ENCODE measurements around the gene MRPL20.
"Not testable (repeated sequence)": the region's sequence is repeated elsewhere in the genome, so short reads cannot be mapped to it uniquely, and the experiment has no call there.

MRPL20 gene

DNA sequence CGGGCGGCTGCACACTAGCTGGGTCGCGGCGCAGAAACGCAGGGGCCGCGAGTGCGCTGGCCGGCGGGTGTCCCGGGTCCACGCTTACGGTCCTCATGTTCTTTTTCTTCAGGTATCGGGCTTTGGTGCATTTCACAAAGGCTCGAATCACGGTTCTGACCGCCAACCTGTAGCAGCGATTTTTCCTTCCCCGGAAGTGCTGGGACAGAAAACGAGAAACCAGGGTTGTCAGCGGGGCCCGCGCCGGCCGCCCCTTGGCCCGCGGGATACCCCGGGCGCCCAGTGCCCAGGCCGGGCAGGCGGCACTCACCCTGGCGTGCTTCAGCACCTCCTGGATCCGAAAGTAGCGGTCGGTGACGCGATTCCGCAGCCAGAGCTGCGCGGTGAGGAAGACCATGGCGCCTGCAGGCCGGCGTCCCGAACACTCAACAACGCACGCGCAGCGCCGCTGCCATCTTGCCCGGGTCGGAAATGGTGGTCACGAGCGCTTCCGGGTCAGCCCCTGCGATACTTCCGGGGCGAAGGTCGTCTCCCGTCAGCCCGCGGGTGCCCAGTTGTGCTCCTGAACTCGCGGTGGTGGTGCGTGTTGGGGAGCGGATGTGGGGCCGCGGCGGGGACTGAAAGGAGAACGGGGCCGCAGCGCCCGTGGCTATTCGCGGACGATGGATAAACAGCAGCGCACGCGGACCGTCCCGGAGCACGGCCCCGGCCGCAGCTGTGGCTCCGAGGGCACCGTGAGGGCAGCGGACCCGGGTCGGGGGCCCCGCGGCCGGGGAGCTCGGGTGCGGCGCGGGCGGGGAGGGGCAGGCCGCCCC is at the start of gene MRPL20:
Gene MRPL20 (minus strand): TSS at position 473 of the 815 bp plus-strand sequence. CDS start 76 bp downstream, at position 397.
- DNase-seq (ENCODE audit: low spot score) = peak; percentile 93

DNA sequence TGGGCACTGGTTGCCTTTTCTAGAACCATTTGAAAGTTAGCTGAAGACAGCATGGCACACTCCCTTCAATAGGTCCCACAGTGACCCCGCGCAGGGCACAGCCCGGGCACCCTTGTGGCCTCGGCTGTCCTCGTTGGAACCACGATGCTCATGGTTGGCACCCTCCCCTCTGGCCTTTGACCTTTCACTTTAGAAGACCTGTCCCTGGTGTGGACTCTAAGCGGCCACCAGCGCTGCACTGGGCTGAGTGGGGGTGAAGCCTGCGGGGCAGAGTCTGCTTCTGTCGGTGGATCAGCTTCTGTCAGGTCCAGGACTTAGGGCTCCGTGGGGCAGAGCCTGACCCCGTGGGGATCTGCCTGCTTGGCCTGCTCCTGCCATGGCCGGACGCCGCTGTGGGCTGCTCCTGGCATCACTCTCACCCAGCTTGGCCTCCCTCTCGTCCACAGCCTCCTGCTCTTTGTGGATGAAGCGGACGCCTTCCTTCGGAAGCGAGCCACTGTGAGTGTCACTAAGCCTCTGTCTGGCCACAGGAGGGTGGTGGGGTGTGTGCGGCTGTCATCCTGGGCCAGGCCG is 49.7 kb upstream of the MRPL20 start:
- not testable (repeated sequence) for DNase-seq (ENCODE audit: low spot score)

DNA sequence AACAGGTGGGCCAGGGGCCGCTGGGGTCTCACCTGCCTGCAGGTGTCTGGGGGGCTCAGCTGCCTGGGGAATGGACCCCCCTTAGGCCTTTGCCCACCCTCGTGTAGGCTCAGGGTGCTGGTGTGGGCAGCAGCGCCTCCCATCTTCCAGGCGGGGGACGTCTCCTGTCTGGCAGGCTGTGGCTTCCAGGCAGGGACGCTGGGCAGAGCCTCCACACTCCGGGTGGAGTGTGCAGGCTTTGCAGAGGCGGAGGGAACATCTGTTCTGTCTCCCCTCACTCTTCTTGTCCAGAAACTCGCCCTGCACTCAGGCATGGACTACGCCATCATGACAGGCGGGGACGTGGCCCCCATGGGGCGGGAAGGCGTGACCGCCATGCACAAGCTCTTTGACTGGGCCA is 48.8 kb upstream of the MRPL20 start:
- DNase-seq (ENCODE audit: low spot score) = not testable (repeated sequence)

DNA sequence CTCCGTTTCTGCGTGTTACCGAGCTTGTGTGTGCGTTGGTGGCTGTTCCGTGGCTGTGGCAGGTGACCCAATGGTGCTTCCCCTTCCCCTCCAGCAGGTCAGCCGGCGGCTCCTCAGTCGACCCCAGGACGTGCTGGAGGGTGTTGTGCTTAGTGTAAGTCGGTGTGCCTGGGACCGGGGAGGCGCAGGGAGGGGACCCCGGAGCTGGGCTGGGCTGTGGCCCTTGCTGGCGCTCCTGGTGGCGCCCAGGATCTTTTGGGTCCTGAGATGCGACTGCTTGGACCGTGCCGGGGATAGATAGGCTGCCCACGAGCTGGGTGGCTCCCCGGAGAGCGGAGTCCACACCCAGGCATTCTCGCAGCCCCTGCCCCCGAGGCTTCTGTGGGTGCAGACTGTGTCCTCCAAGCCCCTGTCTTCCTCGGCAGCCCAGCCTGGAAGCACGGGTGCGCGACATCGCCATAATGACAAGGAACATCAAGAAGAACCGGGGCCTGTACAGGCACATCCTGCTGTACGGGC is 48.3 kb upstream of the MRPL20 start:
- no peak for DNase-seq (ENCODE audit: low spot score)

DNA sequence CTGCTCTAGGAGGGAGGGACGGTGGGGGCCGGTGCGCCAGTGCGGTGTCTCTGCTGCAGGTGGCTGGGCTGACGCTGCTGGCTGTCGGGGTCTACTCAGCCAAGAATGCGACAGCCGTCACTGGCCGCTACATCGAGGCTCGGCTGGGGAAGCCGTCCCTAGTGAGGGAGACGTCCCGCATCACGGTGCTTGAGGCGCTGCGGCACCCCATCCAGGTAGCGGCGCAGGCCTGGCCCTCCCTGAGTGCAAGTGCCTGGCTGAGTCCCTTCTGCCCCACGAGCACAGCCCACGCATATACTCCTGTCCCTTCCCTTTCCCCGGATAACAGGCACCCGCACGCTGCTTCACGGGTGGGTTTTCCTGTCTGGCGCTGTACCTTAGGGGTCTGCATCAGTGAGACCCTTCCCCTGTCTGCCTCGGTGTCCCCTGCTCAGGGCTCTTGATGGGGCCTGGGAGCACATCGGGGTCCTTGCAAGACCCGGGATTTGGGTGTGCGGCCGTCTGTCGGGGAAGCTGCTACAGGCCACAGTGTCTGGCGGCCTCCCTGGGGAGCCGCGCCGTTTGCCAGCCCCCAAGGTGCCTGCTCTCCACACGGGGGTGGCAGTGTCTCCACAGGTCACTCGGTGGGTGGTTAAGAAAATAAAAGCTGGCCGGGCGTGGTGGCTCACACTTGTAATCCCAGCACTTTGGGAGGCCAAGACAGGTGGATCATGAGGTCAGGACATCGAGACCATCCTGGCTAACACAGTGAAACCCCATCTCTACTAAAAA is 47.4 kb upstream of the MRPL20 start:
- not testable (repeated sequence) for DNase-seq (ENCODE audit: low spot score)

DNA sequence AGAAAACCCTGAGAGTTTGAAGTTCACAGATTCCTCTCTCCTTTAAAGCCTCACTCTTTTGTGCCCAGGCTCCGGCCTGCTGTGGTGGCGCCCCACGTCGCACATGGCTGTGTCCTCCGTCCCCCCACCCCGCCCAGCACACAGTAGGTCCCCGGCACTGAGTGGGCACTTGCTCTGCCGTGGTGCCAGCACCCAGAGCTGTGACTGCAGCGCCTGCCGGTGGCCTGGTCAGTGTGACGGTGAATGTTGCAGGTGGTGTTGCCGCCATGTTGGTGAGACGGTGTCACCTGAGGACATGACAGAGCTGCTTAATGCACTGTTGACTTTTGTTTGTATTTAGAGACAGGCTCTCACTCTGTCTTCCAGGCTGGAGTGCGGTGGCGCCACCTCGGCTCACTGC is 45.8 kb upstream of the MRPL20 start:
- no peak for DNase-seq (ENCODE audit: low spot score)

DNA sequence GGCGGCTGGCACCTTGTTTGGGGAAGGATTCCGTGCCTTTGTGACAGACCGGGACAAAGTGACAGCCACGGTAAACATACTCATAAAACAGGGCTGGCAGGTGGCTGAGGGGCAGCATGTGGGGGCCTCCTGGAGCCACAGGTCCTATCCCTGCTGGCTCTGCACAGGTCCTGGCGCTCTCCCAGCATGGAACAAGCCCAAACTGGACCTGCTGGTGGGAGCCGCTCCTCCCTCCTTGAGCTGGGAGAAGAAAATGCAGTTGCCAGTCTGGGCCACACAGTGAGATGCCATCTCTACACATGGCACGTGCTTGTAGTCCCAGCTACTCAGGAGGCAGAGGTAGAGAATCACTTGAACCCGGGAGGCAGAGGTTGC is 45.3 kb upstream of the MRPL20 start:
- not testable (repeated sequence) for DNase-seq (ENCODE audit: low spot score)

DNA sequence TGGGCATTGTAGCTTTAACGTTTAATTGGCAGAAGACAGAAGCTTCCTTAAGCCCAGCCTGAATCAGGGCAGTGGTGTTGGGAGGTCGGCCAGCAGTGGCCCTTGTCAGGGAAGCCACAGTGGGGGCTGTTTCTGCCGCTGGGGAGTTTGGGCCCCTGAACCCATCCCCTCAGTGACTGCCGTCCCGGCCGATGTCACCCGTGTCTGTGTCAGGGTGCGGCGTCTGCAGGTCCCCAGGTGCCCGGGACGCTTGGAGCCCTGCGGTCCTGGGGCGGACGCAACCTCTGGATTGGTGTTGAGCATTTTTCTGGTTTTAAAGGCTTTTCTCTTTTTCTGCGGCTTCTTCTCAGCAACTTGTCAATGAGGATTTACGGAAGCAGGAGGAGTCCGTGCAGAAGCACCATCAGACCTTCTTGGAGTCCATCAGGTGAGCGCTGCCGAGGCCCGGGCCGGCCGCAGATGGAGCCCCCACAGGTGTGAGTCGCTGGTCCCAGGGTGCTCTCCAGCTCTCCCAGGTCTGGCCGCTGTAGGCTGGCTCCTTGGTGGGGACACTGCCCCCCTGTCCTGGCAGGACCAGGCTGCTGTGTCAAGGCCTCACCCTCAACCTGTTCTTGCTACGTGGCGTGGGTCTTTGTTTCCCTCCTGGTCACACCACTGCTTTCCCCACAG is 44.7 kb upstream of the MRPL20 start:
- DNase-seq (ENCODE audit: low spot score) = no peak

DNA sequence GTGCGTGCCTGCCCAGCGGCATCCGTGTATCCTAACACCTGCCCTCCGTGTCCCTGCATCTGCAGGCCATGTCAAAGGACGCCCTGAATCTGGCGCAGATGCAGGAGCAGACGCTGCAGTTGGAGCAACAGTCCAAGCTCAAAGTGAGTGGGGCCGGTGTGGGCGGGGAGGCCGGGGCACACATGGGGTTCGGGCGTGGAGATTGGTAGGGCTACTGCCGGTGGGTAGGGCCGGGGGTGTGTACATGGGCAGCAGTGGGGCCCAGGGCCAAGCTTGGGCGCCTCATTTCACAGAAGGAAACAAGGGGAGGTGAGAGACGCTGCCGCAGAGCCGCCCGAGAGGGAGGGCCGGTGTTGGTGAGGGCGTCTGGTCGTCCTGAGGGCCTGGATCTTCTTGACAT is 43.5 kb upstream of the MRPL20 start:
- not testable (repeated sequence) for DNase-seq (ENCODE audit: low spot score)

DNA sequence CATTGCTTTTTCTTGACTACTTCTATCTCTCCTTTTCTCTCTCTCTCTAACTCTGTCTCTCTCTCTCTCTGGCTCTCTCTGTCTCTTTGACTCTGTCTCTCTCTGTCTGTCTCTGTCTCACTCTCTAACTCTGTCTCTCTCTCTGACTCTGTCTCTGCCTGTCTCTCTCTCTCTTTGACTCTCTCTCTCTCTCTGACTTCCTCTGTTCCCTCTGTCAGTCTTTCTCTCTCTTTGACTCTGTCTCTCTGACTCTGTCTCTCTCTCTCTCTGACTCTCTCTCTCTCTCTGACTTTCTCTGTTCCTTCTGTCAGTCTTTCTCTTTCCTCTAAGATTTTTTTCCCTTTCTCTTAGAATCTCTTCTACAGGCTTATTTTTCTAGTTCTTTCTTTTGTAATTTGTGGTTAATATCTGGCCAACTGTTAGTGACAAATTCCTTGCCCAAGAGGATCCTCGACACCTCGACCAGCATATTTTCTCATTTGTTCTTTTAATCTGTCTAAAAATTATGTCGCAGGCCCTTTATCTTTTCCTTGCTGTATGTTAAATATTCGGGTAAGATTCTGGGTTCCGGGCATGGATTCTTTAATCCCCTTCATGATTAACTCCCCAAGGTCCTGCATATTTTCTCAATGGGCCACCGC is 42.1 kb upstream of the MRPL20 start, which contains the start of gene ATAD3C:
Gene ATAD3C (plus strand): TSS at position 591 of the 641 bp plus-strand sequence. CDS start 995 bp downstream, outside the sequence.
- no peak for DNase-seq (ENCODE audit: low spot score)

DNA sequence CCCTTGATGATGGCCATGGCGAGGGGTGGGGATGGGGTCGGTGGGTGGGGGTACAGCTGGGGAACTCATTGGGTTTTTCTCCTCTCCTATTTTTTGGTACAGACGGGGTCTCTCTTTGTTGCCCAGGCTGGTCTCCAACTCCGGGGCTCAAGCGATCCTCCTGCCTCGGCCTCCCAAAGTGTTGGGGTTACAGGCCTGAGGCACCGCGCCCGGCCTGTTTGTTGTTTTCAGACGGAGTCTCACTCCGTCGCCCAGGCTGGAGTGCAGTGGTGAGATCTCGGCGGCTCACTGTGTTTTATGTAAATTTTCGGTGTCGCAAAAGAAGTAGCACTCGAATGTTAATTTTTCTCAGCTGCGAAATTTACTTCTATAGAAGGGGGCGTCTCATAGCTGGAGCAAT is 39.5 kb upstream of the MRPL20 start:
- not testable (repeated sequence) for DNase-seq (ENCODE audit: low spot score)

DNA sequence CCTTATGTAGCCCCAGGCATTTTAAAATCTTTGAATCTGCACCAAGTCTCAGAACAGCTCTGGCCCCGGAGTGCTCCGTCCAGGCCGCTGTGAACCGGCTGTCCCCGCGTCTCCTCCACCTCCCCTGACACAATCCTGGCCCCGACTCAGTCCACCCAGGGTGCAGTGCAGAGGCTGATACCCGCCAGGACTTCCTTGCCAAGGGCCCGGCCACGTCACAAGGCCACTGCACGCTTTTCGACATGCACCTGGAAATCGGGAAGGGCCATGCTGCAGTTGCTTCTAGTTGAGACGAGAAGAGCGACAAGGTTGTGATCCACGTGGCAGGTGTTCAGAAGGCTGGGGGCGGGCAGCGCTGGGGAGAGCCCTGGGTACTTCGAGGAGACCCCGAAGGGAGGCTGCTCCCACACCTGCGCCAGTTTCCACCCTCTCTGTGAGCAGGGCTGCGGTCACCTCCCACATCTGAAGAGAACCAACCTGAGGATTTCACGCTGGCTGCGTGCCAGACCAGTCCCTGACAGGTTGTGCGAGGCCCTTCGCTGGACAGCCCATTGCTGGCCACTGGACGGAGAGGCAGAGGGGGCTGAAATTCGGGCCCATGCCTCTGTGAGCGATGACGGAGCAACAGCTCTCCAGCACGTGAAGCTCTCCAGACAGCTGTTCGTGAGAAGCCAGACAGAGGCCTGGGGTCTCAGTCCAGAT is 35.1 kb upstream of the MRPL20 start:
- DNase-seq (ENCODE audit: low spot score) = no peak

DNA sequence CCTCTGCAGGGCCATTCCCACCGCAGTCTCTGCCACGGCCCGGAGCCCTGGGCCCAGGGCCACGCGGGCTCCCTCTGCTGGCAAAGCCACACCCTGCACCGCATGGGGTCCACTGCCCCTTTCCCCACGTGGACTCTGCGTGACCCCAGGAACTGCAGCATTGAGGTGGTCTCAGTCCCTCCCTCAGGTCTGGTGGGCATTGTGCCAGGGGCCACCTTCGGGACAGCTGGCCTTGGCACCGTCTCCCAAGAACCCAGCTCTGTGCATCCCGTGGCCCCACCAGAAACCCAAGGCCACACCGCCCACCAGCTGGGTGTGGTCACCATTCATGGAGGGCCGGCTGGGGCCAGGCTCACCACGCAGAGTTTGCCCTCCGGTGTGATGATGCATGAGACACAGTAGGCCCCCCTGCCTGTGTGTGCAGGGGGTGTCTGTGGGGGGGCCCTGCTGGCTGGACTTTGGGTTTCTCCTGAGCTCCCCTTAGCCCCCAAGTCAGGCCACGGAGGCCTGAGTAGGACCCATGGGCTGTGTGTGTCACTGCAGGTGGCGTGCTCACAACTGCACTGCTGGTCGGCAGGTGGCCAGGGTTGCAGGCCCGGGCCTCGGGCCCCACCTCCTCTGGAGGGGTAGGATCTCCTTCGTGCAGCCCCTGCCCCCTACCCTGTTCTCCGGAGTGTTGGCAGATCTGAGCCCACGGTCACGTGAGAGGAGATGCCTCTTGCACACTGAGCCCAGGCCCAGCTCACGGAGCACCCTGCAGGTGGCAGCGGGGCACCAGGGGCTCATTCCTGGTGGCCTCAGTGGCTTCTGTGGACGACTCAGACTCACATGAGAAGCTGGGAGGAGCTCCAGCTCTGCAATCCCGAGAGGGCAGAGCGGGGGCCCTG is 34.2 kb upstream of the MRPL20 start:
- no peak for DNase-seq (ENCODE audit: low spot score)

DNA sequence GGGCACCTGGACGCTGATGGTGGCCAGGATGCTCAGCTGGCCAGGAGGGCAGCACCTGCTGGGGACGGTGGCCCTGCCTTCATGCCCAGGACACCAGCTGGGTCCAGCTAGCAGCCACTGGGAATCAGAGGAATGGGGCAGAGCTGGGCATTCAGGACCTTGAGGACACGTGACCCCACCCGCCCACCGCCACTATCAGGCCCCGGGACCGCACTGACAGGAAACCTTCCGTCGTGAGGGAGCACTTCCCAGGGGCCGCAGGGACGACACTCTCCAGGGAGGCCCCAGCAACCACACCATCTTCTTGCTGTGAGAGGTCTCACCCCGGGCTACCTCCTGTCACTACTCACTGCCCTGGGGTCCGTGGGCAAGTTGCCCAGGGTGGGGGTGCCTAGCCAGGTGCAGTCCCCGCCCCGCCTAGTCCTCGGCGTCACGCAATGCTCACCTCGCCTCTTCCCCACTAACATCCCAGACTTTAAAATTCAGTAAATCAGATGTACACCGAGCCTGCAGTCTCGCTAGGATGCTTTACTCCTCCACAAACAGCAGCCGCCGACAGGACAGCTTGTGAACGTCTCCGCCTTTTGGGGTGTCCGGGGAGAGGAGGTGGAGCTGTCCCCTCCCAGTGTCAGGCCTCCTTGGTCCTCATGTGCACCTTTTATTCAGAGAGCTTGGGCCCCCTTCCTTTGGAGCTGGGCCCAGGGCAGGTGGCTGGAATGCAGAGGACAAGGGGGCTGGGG is 33.3 kb upstream of the MRPL20 start:
- DNase-seq (ENCODE audit: low spot score) = no peak

DNA sequence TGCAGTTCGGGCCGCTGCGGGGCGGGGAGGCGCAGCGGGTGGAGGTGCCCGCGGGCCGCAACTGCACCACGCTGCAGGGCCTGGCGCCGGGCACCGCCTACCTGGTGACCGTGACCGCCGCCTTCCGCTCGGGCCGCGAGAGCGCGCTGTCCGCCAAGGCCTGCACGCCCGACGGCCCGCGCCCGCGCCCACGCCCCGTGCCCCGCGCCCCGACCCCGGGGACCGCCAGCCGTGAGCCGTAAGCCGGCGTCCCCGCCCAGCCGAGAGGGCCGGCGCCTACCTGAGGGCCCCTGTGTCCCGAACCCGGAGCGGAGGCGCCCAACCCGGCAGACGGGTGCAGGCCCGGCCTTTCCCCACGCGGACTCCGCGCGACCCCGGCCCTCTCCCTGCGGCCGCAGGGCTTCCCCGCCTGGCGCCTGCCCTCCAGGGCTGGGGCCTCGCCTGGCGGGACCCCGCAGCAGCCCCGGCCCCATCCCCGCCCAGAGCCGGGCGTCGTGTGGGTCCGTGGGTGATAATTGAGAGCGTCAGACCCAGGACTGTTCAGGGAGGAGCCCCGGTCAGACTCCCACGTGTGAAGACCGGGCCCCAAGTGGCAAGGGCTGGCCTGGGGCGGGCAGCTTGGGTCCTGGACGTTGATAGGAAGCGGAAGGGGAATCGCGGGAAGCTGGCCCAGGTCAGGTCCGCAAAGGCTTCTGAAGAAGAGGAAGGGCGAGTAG is 32.6 kb upstream of the MRPL20 start:
- no peak for DNase-seq (ENCODE audit: low spot score)

DNA sequence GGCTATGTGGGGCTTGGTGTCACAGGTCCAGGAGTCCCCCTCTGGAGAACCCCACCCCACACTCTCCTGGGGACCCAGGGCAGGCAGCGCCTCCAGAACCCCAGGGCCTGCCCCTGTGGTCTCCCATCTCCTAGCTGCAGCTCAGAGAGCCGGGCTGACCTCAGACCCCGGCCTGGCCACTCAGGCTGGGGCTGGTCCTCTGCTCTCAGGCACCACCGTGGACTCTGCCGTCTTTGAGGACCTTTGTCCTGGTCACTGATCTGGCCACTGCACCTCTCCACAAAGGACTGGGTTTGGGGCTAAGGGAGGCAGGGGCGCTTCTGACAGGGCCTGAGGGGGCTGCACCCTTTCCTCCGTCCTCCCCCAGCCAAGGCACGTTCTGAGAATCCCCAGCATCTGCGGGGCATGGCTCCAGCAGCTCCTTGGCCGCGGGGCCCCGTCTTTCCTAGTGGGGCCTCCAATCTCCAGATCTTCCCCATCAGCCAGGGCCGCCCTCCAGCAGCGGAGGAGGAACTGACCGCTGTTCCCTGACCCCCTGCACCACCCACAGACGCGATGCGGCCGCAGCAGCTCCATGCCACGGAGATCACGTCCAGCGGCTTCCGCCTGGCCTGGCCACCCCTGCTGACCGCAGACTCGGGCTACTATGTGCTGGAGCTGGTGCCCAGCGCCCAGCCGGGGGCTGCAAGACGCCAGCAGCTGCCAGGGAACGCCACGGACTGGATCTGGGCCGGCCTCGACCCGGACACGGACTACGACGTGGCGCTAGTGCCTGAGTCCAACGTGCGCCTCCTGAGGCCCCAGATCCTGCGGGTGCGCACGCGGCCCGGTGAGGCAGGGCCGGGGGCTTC is 31.7 kb upstream of the MRPL20 start:
- no peak for DNase-seq (ENCODE audit: low spot score)

DNA sequence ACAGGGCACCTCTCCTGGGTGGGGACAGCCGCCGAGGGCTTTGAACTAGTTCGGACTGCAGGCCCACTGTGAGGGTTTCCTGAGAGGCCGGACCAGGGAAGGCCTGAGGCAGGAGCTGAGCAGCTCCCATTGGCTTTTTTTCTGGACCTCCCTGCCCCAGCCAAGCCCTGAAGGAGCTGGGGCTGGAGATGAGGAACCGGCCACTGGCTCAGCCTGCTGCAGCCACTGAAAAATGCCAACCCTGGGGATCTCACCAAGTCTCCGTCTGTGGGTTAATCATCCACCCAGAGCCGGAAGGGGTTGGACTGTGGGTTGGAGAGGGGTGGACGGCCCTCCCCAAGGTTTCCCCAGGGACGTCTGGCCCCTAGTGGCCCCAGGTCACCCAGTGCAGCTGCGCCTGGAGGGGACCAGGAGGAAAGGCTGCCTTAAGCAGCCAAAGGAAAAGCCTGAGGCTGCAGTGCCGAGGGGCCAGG is 30.8 kb upstream of the MRPL20 start:
- DNase-seq (ENCODE audit: low spot score) = peak; percentile 70
